Measurements from ENCODE around the gene CLDN3. TPM values are rescaled to one million over a fixed set of nuclear protein-coding genes. Genes with fewer than 3 reads are reported as not detected.

Gene CLDN3
- total and polyA plus RNA-seq, 7 donors, result 0.71 to 705 (median 174) TPM; not detected in 2

DNA sequence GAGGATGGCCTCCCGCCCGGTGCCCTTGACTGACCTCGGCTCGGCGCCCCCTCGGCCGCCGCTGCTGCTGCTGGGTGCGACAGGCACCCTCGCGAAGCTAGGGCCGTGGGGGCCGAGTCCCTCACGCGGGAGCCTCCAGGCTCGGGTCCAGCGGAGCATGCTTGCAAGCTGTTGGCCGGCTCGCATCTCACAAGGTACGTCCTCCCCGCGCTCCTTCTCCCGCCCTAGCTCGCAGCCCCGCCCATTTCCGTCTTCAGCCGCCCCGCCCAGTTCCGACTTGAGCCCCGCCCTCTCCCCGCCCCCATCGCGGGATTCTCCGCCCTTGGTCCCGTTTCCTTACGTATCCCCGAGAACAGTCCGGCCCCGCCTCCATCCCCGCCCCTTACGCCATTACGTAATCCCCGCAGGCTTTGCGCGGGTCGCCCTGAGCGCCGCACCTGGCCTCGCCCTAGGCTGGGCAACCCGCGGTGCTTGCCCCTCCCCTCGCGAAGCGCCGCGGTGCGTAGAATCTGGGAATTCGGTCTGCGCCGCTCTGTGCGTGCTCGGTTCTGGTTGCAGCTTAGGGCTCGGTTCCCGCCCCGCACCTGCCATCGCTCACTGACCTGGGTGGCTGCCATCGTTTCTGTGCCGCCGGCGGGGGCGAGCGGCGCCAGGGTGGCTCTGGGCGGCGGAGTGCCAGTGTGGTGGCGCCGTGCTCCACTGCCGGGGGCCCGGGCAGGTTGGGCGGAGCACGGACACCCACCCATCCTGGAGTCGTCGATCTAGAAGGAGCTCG lies 31.3 kb downstream of the CLDN3 start, which contains the start of gene ABHD11:
ABHD11 (minus strand) TSS at position 191 of the 775 bp plus-strand sequence; CDS start at position 159, 32 bp downstream.
- TF ChIP-seq, protein P1, sequence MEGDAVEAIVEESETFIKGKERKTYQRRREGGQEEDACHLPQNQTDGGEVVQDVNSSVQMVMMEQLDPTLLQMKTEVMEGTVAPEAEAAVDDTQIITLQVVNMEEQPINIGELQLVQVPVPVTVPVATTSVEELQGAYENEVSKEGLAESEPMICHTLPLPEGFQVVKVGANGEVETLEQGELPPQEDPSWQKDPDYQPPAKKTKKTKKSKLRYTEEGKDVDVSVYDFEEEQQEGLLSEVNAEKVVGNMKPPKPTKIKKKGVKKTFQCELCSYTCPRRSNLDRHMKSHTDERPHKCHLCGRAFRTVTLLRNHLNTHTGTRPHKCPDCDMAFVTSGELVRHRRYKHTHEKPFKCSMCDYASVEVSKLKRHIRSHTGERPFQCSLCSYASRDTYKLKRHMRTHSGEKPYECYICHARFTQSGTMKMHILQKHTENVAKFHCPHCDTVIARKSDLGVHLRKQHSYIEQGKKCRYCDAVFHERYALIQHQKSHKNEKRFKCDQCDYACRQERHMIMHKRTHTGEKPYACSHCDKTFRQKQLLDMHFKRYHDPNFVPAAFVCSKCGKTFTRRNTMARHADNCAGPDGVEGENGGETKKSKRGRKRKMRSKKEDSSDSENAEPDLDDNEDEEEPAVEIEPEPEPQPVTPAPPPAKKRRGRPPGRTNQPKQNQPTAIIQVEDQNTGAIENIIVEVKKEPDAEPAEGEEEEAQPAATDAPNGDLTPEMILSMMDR (IDR thresholded peaks at IDR 0.05), result no peak
- TF ChIP-seq POLR2AphosphoS5 (IDR thresholded peaks at IDR 0.05) (peak; percentile 97 to 98 (median 98)), EP300 (IDR thresholded peaks at IDR 0.05) (no peak), POLR2A (IDR thresholded peaks at IDR 0.05) (peak; percentile 78 to 82)
- 0% methylated on average over 84 of the region's 84 CpGs for WGBS, 2 donors
- H3K27me3 ChIP-seq, result no peaks in the 10 kb centered on the region
- H3K27ac ChIP-seq, result peak within 1 kb of the TSS; percentile 87 to 94 (median 90)
- H3K9me3 ChIP-seq, result no peaks in the 10 kb centered on the region
- peak; percentile 100 for DNase-seq
- H3K36me3 ChIP-seq, result peaks cover 0 to 19% (median 6%) of the 10 kb centered on the region in 4 donors
- H3K4me3 ChIP-seq, result peak within 1 kb of the TSS; percentile 66 to 88 (median 80)
- H3K4me1 ChIP-seq, result peaks cover 0 to 29% (median 17%) of the 10 kb centered on the region in 4 donors
- intact Hi-C loops (cut with DNase I), result loop anchor here (1.0 to 10.0 kb wide), 3 partner anchors 20 to 160 kb away; partner anchors contain the start of genes METTL27, STX1A and TBL2

DNA sequence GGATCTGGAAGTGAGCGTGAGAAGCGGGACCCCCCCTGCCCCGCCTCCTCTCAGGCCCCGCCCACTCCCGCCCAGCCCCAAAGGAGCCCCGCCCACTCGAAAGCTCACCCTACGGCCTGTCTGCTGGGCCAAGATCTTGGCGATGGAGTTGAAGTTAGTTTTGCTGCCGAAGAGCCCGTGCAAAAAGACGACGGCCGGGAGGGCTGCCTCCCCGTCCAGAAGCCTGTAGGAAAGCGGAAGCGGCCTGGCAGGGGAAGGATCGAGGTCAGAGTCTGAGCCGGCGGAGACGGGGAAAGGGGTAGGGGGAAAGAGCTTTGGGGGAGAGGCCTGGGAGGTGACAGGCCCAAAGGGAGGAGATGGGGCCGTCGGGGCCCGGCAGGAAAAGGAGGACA lies 31.9 kb downstream of the CLDN3 start:
- H3K9me3 ChIP-seq, result no peaks in the 10 kb centered on the region
- H3K27ac ChIP-seq, result peak overlapping the region; percentile 84 to 94 (median 90)
- TF ChIP-seq, protein P1 (IDR thresholded peaks at IDR 0.05), result no peak
- TF ChIP-seq EP300 (IDR thresholded peaks at IDR 0.05) (no peak), POLR2AphosphoS5 (IDR thresholded peaks at IDR 0.05) (no peak), POLR2A (IDR thresholded peaks at IDR 0.05) (no peak)
- H3K27me3 ChIP-seq, result no peaks in the 10 kb centered on the region
- intact Hi-C loops (cut with DNase I), result loop anchor here (1.0 to 10.0 kb wide), 3 partner anchors 19 to 160 kb away; partner anchors contain the start of genes METTL27, STX1A and TBL2
- peaks cover 0 to 29% (median 17%) of the 10 kb centered on the region in 4 donors for H3K4me1 ChIP-seq
- 0 to 1% methylated on average over 24 of the region's 24 CpGs for WGBS, 2 donors
- peak overlapping the region; percentile 66 to 88 (median 80) for H3K4me3 ChIP-seq
- H3K36me3 ChIP-seq, result peaks cover 0 to 19% (median 6%) of the 10 kb centered on the region in 4 donors
- DNase-seq, result peak; percentile 83

DNA sequence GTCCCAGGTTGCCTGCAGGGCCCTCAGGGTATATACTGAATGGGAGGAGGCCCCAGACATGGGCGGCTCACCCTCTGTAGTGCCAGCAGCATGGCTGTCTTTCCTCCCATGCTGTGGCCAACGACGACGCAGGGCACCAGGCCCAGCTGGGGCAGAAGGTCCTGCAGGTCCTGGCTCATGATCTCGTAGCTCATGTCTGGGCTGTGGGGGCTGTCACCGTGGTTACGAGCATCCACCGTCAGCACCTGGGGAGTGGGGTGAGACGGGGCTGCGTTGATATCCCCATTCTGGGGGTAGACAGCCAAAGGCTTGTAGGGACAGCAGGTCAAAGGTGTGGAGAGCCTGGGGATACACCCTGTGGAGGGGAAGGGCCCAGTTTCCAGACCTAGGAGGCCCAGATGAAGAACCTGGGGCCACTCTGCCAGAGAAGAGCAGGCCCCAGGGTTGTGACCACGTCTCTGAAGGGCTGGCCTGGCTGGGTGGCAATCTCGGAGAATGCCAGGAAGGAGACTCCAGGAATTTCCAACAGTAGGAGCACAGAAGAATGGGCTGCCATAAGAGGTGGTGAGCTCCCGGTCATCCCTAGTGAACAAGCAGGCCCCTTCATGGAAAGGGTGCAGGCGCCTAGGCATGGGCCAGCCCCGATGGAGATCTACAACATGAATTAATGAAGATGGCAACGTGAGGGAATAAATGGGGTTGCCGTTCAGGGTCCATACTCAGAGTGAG lies 32.4 kb downstream of the CLDN3 start:
- H3K4me1 ChIP-seq, result peaks cover 0 to 25% (median 17%) of the 10 kb centered on the region in 4 donors
- no peaks in the 10 kb centered on the region for H3K9me3 ChIP-seq
- WGBS, 2 donors, result 25 to 73% methylated on average over 17 of the region's 17 CpGs
- TF ChIP-seq POLR2AphosphoS5 (IDR thresholded peaks at IDR 0.05), result no peak
- TF ChIP-seq POLR2A (IDR thresholded peaks at IDR 0.05), result no peak
- TF ChIP-seq, protein P1 (IDR thresholded peaks at IDR 0.05), result no peak
- no peak for TF ChIP-seq EP300 (IDR thresholded peaks at IDR 0.05)
- intact Hi-C loops (cut with DNase I), result loop anchor here (1.0 to 10.0 kb wide), 3 partner anchors 19 to 159 kb away; partner anchors contain the start of genes METTL27, STX1A and TBL2
- no peak for DNase-seq
- no peaks in the 10 kb centered on the region for H3K27me3 ChIP-seq
- peak overlapping the region; percentile 84 to 94 (median 90) for H3K27ac ChIP-seq
- H3K4me3 ChIP-seq, result peak overlapping the region; percentile 66 to 88 (median 80)
- H3K36me3 ChIP-seq, result peaks cover 0 to 19% (median 6%) of the 10 kb centered on the region in 4 donors

DNA sequence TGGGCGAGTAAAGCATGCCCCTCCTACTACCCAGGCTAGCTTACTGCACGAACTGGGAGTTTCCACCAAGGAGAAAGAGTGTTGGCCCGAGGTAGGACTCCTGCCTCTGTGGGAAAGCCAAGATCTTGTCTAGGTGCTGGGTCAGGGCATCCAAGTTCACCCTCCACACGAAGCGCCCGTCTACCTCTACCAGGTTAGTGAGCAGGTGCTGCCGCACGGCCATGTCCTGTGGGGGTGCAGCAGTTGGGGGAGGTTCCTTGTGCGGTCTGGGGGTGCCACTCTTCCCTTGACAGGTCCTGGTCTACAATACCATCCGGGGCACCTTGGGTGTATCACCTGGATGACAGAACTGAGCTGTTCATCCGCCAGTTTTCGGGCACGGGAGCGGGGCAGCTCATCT lies 33.2 kb downstream of the CLDN3 start:
- Histone ChIP-seq H3K4me3 (no peak overlapping the region), H3K4me1 (peaks cover 0 to 22% (median 17%) of the 10 kb centered on the region in 4 donors), H3K27me3 (no peaks in the 10 kb centered on the region), H3K9me3 (no peaks in the 10 kb centered on the region), H3K27ac (no peak overlapping the region), H3K36me3 (peaks cover 0 to 19% (median 6%) of the 10 kb centered on the region in 4 donors)
- 42 to 94% methylated on average over 14 of the region's 14 CpGs for WGBS, 2 donors
- no peak for DNase-seq
- intact Hi-C loops (cut with DNase I), result loop anchor here (10.0 kb wide), 1 partner anchor 108 kb away; the partner anchor contains the start of gene METTL27
- TF ChIP-seq, protein P1 (IDR thresholded peaks at IDR 0.05), result no peak
- TF ChIP-seq POLR2AphosphoS5 (IDR thresholded peaks at IDR 0.05) (no peak), POLR2A (IDR thresholded peaks at IDR 0.05) (no peak), EP300 (IDR thresholded peaks at IDR 0.05) (no peak)

Measured in sigmoid colon (tissue), 7 donors.